PC-3 (cell line): ENCODE results near the gene EXOSC3. TPM values are rescaled to one million over a fixed set of nuclear protein-coding genes. Genes with fewer than 3 reads are reported as not detected.
"Not testable (repeated sequence)": the region's sequence is repeated elsewhere in the genome, so short reads cannot be mapped to it uniquely, and the experiment has no call there.

Experiments
- ATAC-seq: fragments of 200-7000 bp; cut with Tn5 transposase; 2 replicates; pipeline ENCODE4 v1.9.1; 2020; ENCODE audit warnings: mild to moderate bottlenecking, moderate library complexity
- BruUV-seq: library from RNA; stranded (reverse); fragments of 400-500 nt; replicated peaks from 2 replicates; lab custom pipeline; 2021; lab: Mats Ljungman, UMichigan
- CTCF ChIA-PET: fragments of 300-600 bp; sonication (Branson Sonifier 250); formaldehyde crosslinking; loops from one replicate; lab custom pipeline; 2022; ENCODE audit warnings: antibody characterized with exemption; lab: Charles Lee
- POLR2A ChIA-PET: fragments of 300-600 bp; sonication (Branson Sonifier 250); formaldehyde crosslinking; loops from one replicate; lab custom pipeline; 2022; ENCODE audit warnings: antibody characterized with exemption; ENCODE audit not compliant: unreplicated experiment; lab: Charles Lee
- DNase-seq: peaks from one replicate; pipeline ENCODE4 v3.0.0-alpha.2; 2015
- H2AFZ ChIP-seq: fragments of 300-600 bp; sonication (generic); 2 replicates; pipeline ENCODE4 v1.6.0; 2016; ENCODE audit warnings: antibody characterized with exemption, low read length
- H3F3A ChIP-seq: fragments of 300-600 bp; sonication (generic); one replicate; pipeline ENCODE4 v1.6.0; 2017; ENCODE audit warnings: antibody characterized with exemption, low read length, control low read depth, mild to moderate bottlenecking; ENCODE audit not compliant: unreplicated experiment
- H3K27ac ChIP-seq: fragments of 300-600 bp; sonication (generic); 2 replicates; pipeline ENCODE4 v1.5.1; 2016; ENCODE audit warnings: mild to moderate bottlenecking, low read length
- H3K27me3 ChIP-seq: fragments of 300-600 bp; sonication (generic); 2 replicates; pipeline ENCODE4 v1.6.1; 2016; ENCODE audit warnings: low read length, mixed read lengths
- H3K36me3 ChIP-seq: fragments of 300-600 bp; sonication (generic); 2 replicates; pipeline ENCODE4 v1.6.1; 2016; ENCODE audit warnings: low read depth, mixed run types, low read length, mixed read lengths
- H3K4me1 ChIP-seq: fragments of 300-600 bp; sonication (generic); 2 replicates; pipeline ENCODE4 v1.5.1; 2016; ENCODE audit warnings: low read length; ENCODE audit not compliant: insufficient read depth
- H3K4me2 ChIP-seq: fragments of 300-600 bp; sonication (generic); 2 replicates; pipeline ENCODE4 v1.6.0; 2016; ENCODE audit warnings: low read length
- H3K4me3 ChIP-seq: fragments of 300-600 bp; sonication (generic); 2 replicates; pipeline ENCODE4 v1.5.1; 2016; ENCODE audit warnings: mild to moderate bottlenecking, low read length, mixed read lengths
- H3K79me2 ChIP-seq: fragments of 300-600 bp; sonication (generic); 2 replicates; pipeline ENCODE4 v1.6.1; 2017; ENCODE audit warnings: low read length, mixed read lengths
- H3K9ac ChIP-seq: fragments of 300-600 bp; sonication (generic); 2 replicates; pipeline ENCODE4 v1.6.0; 2016; ENCODE audit warnings: mild to moderate bottlenecking, low read length
- H3K9me2 ChIP-seq: fragments of 300-600 bp; sonication (generic); replicated peaks from 2 replicates; pipeline ENCODE4 v1.6.1; 2016; ENCODE audit warnings: mixed run types, low read length, mixed read lengths
- H3K9me3 ChIP-seq: fragments of 300-600 bp; sonication (generic); 2 replicates; pipeline ENCODE4 v1.6.1; 2016; ENCODE audit warnings: low read length, mixed read lengths
- H4K20me1 ChIP-seq: fragments of 300-600 bp; sonication (generic); 2 replicates; pipeline ENCODE4 v1.6.1; 2016; ENCODE audit warnings: low read length, mixed read lengths
- CTCF ChIP-seq: fragments of 300-600 bp; sonication (generic); conservative IDR thresholded peaks from 2 replicates; pipeline ENCODE4 v1.5.1; 2017; ENCODE audit warnings: antibody characterized with exemption, low read depth, mild to moderate bottlenecking, low read length
- EZH2 ChIP-seq: fragments of 300-600 bp; sonication (generic); IDR thresholded peaks from one replicate; pipeline ENCODE4 v1.6.1; 2017; ENCODE audit warnings: antibody characterized with exemption, mild to moderate bottlenecking, low read length; ENCODE audit not compliant: unreplicated experiment
- EZH2phosphoT487 ChIP-seq: fragments of 300-600 bp; sonication (generic); IDR thresholded peaks from 2 replicates; pipeline ENCODE4 v1.6.1; 2018; ENCODE audit warnings: mild to moderate bottlenecking, antibody characterized with exemption, low read length, borderline replicate concordance
- intact Hi-C: fragments of 100-400 bp; cut with micrococcal nuclease; formaldehyde crosslinking; loops from 2 replicates; pipeline ENCODE4 v1.9.0; 2023
- total RNA-seq: library from RNA; depleted of rRNA; stranded (reverse); fragments of >200 nt; gene quantifications from 2 replicates; pipeline ENCODE4 v1.2.3, GENCODE V29; 2014

EXOSC3 gene
- total RNA-seq, 1 experiment from 2014 or later: 98.3 TPM

- DNase-seq: peak; percentile 61
- no peaks in the 10 kb centered on the region for H3F3A ChIP-seq
- no peaks in the 10 kb centered on the region for H4K20me1 ChIP-seq
- ChIA-PET POLR2A (no interaction called here), CTCF (no interaction called here)
- no peaks in the 10 kb centered on the region for H3K36me3 ChIP-seq
- peak within 1 kb of the TSS; percentile 85 for H3K4me3 ChIP-seq
- TF ChIP-seq CTCF: no peak
- TF ChIP-seq EZH2phosphoT487: no peak
- no peak for TF ChIP-seq EZH2
- intact Hi-C loops: no loop called here
- H3K9me3 ChIP-seq: no peaks in the 10 kb centered on the region
- 0 out of 2 replicates have a peak, but pooled peaks cover 5% of the 10 kb centered on the region for H3K4me1 ChIP-seq
- H3K79me2 ChIP-seq: 0 out of 2 replicates have a peak, but pooled peaks cover 4% of the 10 kb centered on the region
- H3K27ac ChIP-seq: 0 out of 2 replicates have a peak within 1 kb of the TSS, but pooled peaks have one; percentile 32
- ATAC-seq: peak; percentile 92
- peak within 1 kb of the TSS; percentile 91 for H2AFZ ChIP-seq
- peak within 1 kb of the TSS; percentile 85 for H3K9ac ChIP-seq
- no peaks in the 10 kb centered on the region for H3K9me2 ChIP-seq
- TSS peak; percentile 86 for BruUV-seq
- no peaks in the 10 kb centered on the region for H3K27me3 ChIP-seq
- H3K4me2 ChIP-seq: peak within 1 kb of the TSS; percentile 91
Measured at GRCh38 chr9:37753489-37754190, 31.2 kb downstream of the EXOSC3 start, which contains the start of gene TRMT10B. TSS of gene TRMT10B (plus strand) at chr9:37753805. CDS start at chr9:37761932, 8,127 bp downstream.

- peak overlapping the region; percentile 91 for H3K4me2 ChIP-seq
- CTCF ChIA-PET: no interaction called here
Measured at GRCh38 chr9:37752642-37753488, 32.0 kb downstream of the EXOSC3 start.

GRCh38 chr9:37752112-37752511 lies 32.8 kb downstream of the EXOSC3 start:
- H2AFZ ChIP-seq, H3K4me3 ChIP-seq, H3K27ac ChIP-seq, POLR2A ChIA-PET, H3K36me3 ChIP-seq, H3K4me2 ChIP-seq, CTCF ChIA-PET, H3K9ac ChIP-seq, H3K9me3 ChIP-seq, H3F3A ChIP-seq, H3K79me2 ChIP-seq, H4K20me1 ChIP-seq, H3K27me3 ChIP-seq, intact Hi-C loops, H3K9me2 ChIP-seq, ATAC-seq, BruUV-seq, DNase-seq: not testable (repeated sequence)
- H3K4me1 ChIP-seq: peaks cover 12% of the 10 kb centered on the region

More at GRCh38 chr9:37752642-37753488, 32.0 kb downstream of the EXOSC3 start:
- no peaks in the 10 kb centered on the region for H3K27me3 ChIP-seq
- peak overlapping the region; percentile 85 for H3K4me3 ChIP-seq
- peak overlapping the region; percentile 91 for H2AFZ ChIP-seq
- no peak for ATAC-seq
- no peak overlapping the region for H3K27ac ChIP-seq
- no peaks in the 10 kb centered on the region for H3F3A ChIP-seq
- no peak for DNase-seq
- 0 out of 2 replicates have a peak, but pooled peaks cover 6% of the 10 kb centered on the region for H3K4me1 ChIP-seq
- H3K9me2 ChIP-seq: no peaks in the 10 kb centered on the region
- H3K9ac ChIP-seq: peak overlapping the region; percentile 85
- no peak for TF ChIP-seq EZH2phosphoT487
- TF ChIP-seq EZH2: no peak
- TF ChIP-seq CTCF: no peak
- intact Hi-C loops: no loop called here
- H3K36me3 ChIP-seq: no peaks in the 10 kb centered on the region
- 0 out of 2 replicates have a peak, but pooled peaks cover 4% of the 10 kb centered on the region for H3K79me2 ChIP-seq
- BruUV-seq: no TSS peak
- H4K20me1 ChIP-seq: no peaks in the 10 kb centered on the region
- POLR2A ChIA-PET: no interaction called here
- no peaks in the 10 kb centered on the region for H3K9me3 ChIP-seq

GRCh38 chr9:37751704-37752103 lies 33.2 kb downstream of the EXOSC3 start:
- POLR2A ChIA-PET, H4K20me1 ChIP-seq, DNase-seq, H3K4me3 ChIP-seq, CTCF ChIA-PET, H3K79me2 ChIP-seq, H3K9me2 ChIP-seq, H3K27ac ChIP-seq, ATAC-seq, H3K27me3 ChIP-seq, H3F3A ChIP-seq, H3K9me3 ChIP-seq, H3K9ac ChIP-seq, intact Hi-C loops, H3K4me2 ChIP-seq, H3K36me3 ChIP-seq, BruUV-seq, H2AFZ ChIP-seq: not testable (repeated sequence)
- peaks cover 16% of the 10 kb centered on the region for H3K4me1 ChIP-seq
